NCI-H2196 treated with DMSO at 0.1 percent for 48 hours (cell line): ENCODE data around the gene CDH23.

Experiments
- DNase-seq: peaks from one replicate; lab custom pipeline; 2025; ENCODE audit not compliant: unreplicated experiment; lab: John Stamatoyannopoulos, UW

Gene CDH23

GRCh38 chr10:71695502-71696476, 299.1 kb downstream of the CDH23 start:
- DNase-seq, result no peak

- DNase-seq, result no peak
Observed at GRCh38 chr10:71696628-71697326, 300.1 kb downstream of the CDH23 start.

GRCh38 chr10:71697938-71698709, 301.4 kb downstream of the CDH23 start:
- DNase-seq, result no peak

GRCh38 chr10:71698737-71699136, 302.0 kb downstream of the CDH23 start:
- DNase-seq, result no peak

GRCh38 chr10:71700731-71701368, 304.1 kb downstream of the CDH23 start:
- DNase-seq, result no peak

- no peak for DNase-seq
Observed at GRCh38 chr10:71701496-71702132, 304.9 kb downstream of the CDH23 start.

GRCh38 chr10:71703577-71703976, 306.9 kb downstream of the CDH23 start:
- DNase-seq, result no peak

- no peak for DNase-seq
Observed at GRCh38 chr10:71704816-71705215, 308.1 kb downstream of the CDH23 start.

- DNase-seq, result no peak
Observed at GRCh38 chr10:71705582-71705981, 308.9 kb downstream of the CDH23 start.

GRCh38 chr10:71706216-71707121, 309.7 kb downstream of the CDH23 start:
- DNase-seq, result no peak

GRCh38 chr10:71707240-71707789, 310.6 kb downstream of the CDH23 start:
- no peak for DNase-seq

- DNase-seq, result no peak
Observed at GRCh38 chr10:71708301-71708703, 311.6 kb downstream of the CDH23 start.

- DNase-seq, result no peak
Observed at GRCh38 chr10:71708897-71709882, 312.5 kb downstream of the CDH23 start.

- DNase-seq, result no peak
Observed at GRCh38 chr10:71710519-71710918, 313.8 kb downstream of the CDH23 start.

GRCh38 chr10:71711052-71711623, 314.4 kb downstream of the CDH23 start:
- DNase-seq, result no peak

GRCh38 chr10:71712170-71712569, 315.4 kb downstream of the CDH23 start:
- DNase-seq, result no peak

GRCh38 chr10:71712572-71713134, 315.9 kb downstream of the CDH23 start:
- no peak for DNase-seq
